Pons (tissue), 1 donor: ENCODE results near the gene DNM1L.

ENCODE experiments used
- DNase-seq: peaks from one replicate; pipeline ENCODE4 v3.0.0-alpha.2; 2016; ENCODE audit warnings: low spot score

The DNM1L gene

GRCh38 chr12:32756476-32757066, 77.5 kb downstream of the DNM1L start:
- no peak for DNase-seq

GRCh38 chr12:32757157-32757556, 78.1 kb downstream of the DNM1L start:
- no peak for DNase-seq

GRCh38 chr12:32761716-32762115, 82.6 kb downstream of the DNM1L start:
- peak; percentile 32 for DNase-seq

- no peak for DNase-seq
Measured at GRCh38 chr12:32765906-32766305, 86.8 kb downstream of the DNM1L start.

GRCh38 chr12:32768518-32768917, 89.4 kb downstream of the DNM1L start:
- DNase-seq, result no peak

DNA sequence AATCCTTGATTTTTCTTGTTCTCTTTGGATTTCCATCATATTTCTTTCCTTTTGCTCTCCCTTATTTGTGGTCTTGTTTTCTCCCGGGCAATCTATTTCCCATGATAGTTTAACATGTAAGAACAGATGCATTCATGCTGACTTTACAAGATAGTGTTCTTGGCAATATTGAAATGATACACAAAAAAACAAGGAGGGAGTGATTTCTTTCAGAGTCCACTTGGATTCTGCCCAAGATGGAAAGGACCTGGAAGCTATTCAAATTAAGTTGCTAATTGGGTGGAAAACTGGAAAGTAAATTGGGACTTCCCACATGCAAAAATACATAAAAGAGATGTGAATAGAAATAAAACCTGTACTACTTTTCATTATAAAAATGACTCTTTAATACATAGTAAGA, 91.0 kb downstream of the DNM1L start:
- no peak for DNase-seq

- no peak for DNase-seq
Measured at GRCh38 chr12:32773691-32774090, 94.6 kb downstream of the DNM1L start.

GRCh38 chr12:32776258-32776657, 97.2 kb downstream of the DNM1L start:
- DNase-seq, result no peak

- DNase-seq, result no peak
Measured at GRCh38 chr12:32777159-32777558, 98.1 kb downstream of the DNM1L start.

DNA sequence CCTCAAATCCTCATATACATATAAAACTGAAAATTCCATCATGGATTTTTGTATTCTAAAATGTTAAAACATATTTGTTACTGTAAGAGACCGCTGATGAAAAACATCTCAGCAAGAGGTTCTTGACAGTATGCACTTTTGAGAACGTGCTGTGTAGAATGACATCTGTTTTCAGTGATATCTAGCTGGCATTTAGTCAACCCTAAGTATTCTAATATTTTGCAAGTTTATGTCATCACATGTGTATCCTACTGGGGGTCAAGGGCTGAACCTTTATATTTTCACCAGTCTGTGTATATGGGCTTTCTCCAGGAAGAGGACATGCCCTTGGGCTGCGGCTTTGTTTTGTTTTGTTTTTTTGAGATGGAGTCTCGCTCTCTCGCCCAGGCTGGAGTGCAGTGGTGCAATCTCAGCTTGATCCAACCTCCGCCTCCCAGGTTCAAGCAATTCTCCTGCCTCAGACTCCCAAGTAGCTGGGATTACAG, 98.6 kb downstream of the DNM1L start:
- no peak for DNase-seq

GRCh38 chr12:32780071-32780470, 101.0 kb downstream of the DNM1L start:
- DNase-seq, result no peak

GRCh38 chr12:32783029-32783428, 103.9 kb downstream of the DNM1L start:
- no peak for DNase-seq

DNA sequence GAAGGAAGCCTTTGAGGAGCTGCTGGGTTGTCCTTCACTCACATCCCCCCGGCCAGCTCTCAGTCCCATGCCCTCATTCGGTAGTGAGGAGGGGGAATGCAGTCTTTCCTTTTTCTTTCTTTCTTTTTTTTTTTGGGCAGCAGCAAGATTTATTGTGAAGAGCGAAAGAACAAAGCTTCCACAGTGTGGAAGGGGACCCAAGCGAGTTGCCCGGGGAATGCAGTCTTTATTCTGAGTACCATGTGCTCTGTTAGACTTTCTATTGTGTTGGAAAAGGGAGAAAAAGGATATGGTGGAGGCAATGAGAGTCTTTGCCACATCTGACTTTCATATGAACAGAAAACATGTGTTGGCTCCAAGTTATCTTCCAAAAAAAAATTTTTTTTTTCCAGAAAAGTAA, 106.5 kb downstream of the DNM1L start:
- no peak for DNase-seq

DNA sequence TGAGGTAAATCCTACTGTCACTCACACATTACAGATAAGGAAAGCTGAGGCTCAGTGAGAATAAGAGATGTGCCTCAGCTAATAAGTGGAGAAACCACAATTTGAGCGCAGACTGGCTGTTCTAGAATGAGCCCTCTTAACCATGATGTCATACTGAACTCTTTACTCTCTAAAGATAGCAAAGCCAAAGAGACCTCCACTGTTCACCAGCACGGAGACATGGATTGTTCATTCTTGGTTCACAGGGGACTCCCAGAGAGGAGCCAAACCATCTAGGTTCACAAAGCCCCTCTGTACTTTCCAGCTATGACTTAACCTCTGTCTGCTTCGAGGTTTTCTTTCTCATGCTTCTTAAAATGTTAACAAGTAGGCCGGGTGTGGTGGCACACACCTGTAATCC, 109.3 kb downstream of the DNM1L start:
- DNase-seq, result no peak

DNA sequence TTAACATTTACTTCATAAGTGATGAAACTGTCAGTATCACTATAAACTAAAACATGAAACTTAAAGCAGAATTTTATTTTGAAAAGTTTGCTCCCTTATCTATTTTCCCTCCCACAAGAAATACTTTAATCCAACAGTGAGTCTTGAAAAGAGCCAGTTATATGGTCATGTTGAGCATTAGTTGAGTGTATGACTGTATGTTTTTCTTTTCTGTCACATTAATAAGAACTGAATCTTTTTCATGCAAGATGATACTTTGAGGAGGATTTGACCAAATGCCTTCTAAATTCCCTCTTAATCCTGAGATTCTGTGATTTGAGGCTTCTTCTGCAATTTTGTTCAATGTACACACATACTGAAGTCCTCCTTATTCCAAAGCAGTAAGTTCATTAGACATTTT, 110.3 kb downstream of the DNM1L start:
- DNase-seq, result no peak

DNA sequence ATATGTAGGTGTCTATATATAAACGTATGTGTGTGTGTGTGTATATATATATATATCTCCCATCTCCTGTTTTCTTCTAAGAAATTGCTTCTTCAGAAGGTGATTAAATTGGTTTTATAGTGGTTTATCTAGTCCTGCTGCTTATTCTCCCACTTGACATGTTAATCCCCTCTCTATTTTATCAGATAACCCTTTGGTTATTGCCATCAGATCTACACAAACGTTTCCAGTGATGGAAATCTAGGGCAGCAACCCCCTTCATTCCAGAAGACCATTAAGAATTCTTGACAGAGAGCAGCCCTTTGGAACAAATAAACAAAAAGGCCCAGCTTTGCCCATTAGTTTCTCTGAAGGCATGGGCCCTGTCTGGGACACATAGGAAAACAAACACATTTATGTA, 110.8 kb downstream of the DNM1L start:
- DNase-seq, result no peak

DNA sequence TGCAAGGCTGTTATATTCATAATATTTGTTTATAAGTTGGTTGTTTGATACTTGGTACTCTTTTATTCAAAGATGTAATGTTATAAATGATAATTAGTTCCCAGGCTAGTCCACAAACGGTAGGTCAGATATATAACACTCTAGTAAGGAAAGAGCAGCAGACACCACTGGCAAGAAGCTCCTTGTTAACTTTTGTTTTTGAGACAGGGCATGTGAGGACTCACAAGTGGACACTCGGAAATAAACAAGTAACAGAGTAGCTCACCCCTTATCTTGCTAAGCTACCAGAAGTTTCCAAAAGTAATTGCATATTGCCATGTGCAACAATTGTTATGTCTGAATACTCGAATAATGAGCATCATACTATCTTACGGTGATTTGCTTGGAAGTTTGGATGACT, 115.2 kb downstream of the DNM1L start:
- DNase-seq, result no peak
